Right lobe of liver (tissue), 6 donors: ENCODE results near the gene TNFSF15. TPM values are rescaled to one million over a fixed set of nuclear protein-coding genes. Genes with fewer than 3 reads are reported as not detected.

ENCODE experiments used
- ATAC-seq, 4 donors: fragments of 200-7000 bp; cut with Tn5 transposase; one replicate each; pipeline ENCODE4 v1.9.1; 2020; ENCODE audit warnings: mild to moderate bottlenecking in 4 of 4, moderate library complexity in 4 of 4
- DNase-seq, 3 donors: peaks; one replicate each; pipeline ENCODE4 v3.0.0-alpha.2; 2020
- H3K27ac ChIP-seq, 3 donors: fragments of 200-600 bp; one replicate each; pipeline ENCODE4 v1.8.0; 2022
- H3K27me3 ChIP-seq, 2 donors: fragments of 200-600 bp; one replicate each; pipeline ENCODE4 v1.8.0; 2022
- H3K36me3 ChIP-seq, 4 donors: fragments of 200-600 bp; sonication (generic) in 1 of 4; one replicate each; pipeline versions ENCODE4 v1.5.1 to v1.8.0; 2017 to 2022; ENCODE audit warnings: control low read depth in 1 of 4
- H3K4me1 ChIP-seq, 4 donors: fragments of 200-600 bp; sonication (generic) in 1 of 4; one replicate each; pipeline versions ENCODE4 v1.5.1 to v1.8.0; 2017 to 2022; ENCODE audit warnings: control low read depth in 1 of 4
- H3K4me3 ChIP-seq, 3 donors: fragments of 200-600 bp; one replicate each; pipeline ENCODE4 v1.8.0; 2022
- H3K9me3 ChIP-seq, 4 donors: fragments of 200-600 bp; sonication (generic) in 1 of 4; one replicate each; pipeline versions ENCODE4 v1.5.1 to v1.8.0; 2017 to 2022; ENCODE audit warnings: control low read depth in 1 of 4
- CTCF ChIP-seq, 4 donors: fragments of 200-600 bp in 3 of 4; fragments of 450-650 bp in 1 of 4; IDR thresholded peaks; one replicate each; pipeline versions ENCODE4 v1.5.1 to v1.8.0; 2016 to 2022; ENCODE audit warnings: antibody characterized with exemption in 4 of 4, mild to moderate bottlenecking in 2 of 4
- POLR2A ChIP-seq: fragments of 450-650 bp; IDR thresholded peaks from one replicate; pipeline ENCODE4 v1.6.1; 2017; ENCODE audit warnings: antibody characterized with exemption, mild to moderate bottlenecking
- WGBS: methylation state at CpG from one replicate; pipeline ENCODE4 v1.1.6; 2018; ENCODE audit warnings: low coverage, low lambda C conversion rate; ENCODE audit not compliant: insufficient coverage; ENCODE audit errors: missing lambda C conversion rate; 5-methylcytosine and 5-hydroxymethylcytosine counted together
- intact Hi-C, 2 donors: fragments of 100-400 bp; cut with DNase I; formaldehyde crosslinking; loops; one replicate each; pipeline versions ENCODE4 v1.11.2 to v1.14.1; 2022
- total RNA-seq, 6 experiments: library from RNA; depleted of rRNA in 2 of 6; stranded (reverse); fragments of >200 nt in 2 of 6; fragmentation: NEBNext Ultra II Directional in 3 of 6; extraction: Animal tissue kit (Norgen Biotek cat#: 25700) in 3 of 6; gene quantifications; one replicate each; pipeline versions ENCODE4 v1.1.0 to v1.2.4, GENCODE V29; 2016 to 2023
- donor health status: DM: no; HTN: yes; CAD: no.
- donor health status: DM: no; HTN: no; CAD: no.
- donor health status: DM: no; HTN: no; CAD: no.
- donor health status: DM: no; HTN: yes; CAD: no.
- donor health status: DM: no; HTN: yes; CAD: no.

The TNFSF15 gene
- total RNA-seq, 6 experiments from 2014 or later = 0.04 to 0.35 (median 0.06) TPM; not detected in 1

- no peaks in the 10 kb centered on the region for H3K36me3 ChIP-seq
- ATAC-seq (peak; percentile 26 to 71 (median 41)), DNase-seq (no peak)
- H3K4me1 ChIP-seq = peaks cover 0 to 5% (median 0%) of the 10 kb centered on the region in 4 donors
- no peak overlapping the region for H3K4me3 ChIP-seq
- intact Hi-C loops = no loop called here
- TF ChIP-seq CTCF (IDR thresholded peaks at IDR 0.05) = no peak
- TF ChIP-seq POLR2A = no peak
- no peak overlapping the region for H3K27ac ChIP-seq
- no peaks in the 10 kb centered on the region for H3K27me3 ChIP-seq
- WGBS = 24% methylated on average over 2 of the region's 5 CpGs
- H3K9me3 ChIP-seq = no peaks in the 10 kb centered on the region
Observed at GRCh38 chr9:114799441-114799840, 6.4 kb downstream of the TNFSF15 start.

GRCh38 chr9:114798780-114799427, 6.9 kb downstream of the TNFSF15 start:
- Histone ChIP-seq H3K27ac (no peak overlapping the region), H3K4me1 (peaks cover 0 to 5% (median 0%) of the 10 kb centered on the region in 4 donors), H3K27me3 (no peaks in the 10 kb centered on the region), H3K36me3 (no peaks in the 10 kb centered on the region), H3K4me3 (no peak overlapping the region), H3K9me3 (no peaks in the 10 kb centered on the region)
- WGBS = 38% methylated on average over 2 of the region's 2 CpGs
- TF ChIP-seq POLR2A (no peak), CTCF (IDR thresholded peaks at IDR 0.05) (no peak)
- DNase-seq = no peak
- ATAC-seq = no peak
- intact Hi-C loops = no loop called here

GRCh38 chr9:114798101-114798500, 7.7 kb downstream of the TNFSF15 start:
- H3K27ac ChIP-seq = no peak overlapping the region
- TF ChIP-seq POLR2A (no peak), CTCF (IDR thresholded peaks at IDR 0.05) (no peak)
- no peaks in the 10 kb centered on the region for H3K36me3 ChIP-seq
- 44% methylated on average over 1 of the region's 1 CpG for WGBS
- H3K4me3 ChIP-seq = no peak overlapping the region
- H3K4me1 ChIP-seq = no peaks in the 10 kb centered on the region
- H3K9me3 ChIP-seq = no peaks in the 10 kb centered on the region
- ATAC-seq (no peak), DNase-seq (no peak)
- intact Hi-C loops = no loop called here
- H3K27me3 ChIP-seq = no peaks in the 10 kb centered on the region

GRCh38 chr9:114792396-114792795, 13.4 kb downstream of the TNFSF15 start:
- Histone ChIP-seq H3K4me1 (no peaks in the 10 kb centered on the region), H3K4me3 (no peak overlapping the region), H3K36me3 (no peaks in the 10 kb centered on the region), H3K9me3 (no peaks in the 10 kb centered on the region), H3K27ac (no peak overlapping the region), H3K27me3 (no peaks in the 10 kb centered on the region)
- ATAC-seq = no peak
- no peak for DNase-seq
- intact Hi-C loops = no loop called here
- TF ChIP-seq CTCF (IDR thresholded peaks at IDR 0.05) = no peak
- TF ChIP-seq POLR2A = no peak
- 94% methylated on average over 3 of the region's 4 CpGs for WGBS
